ENCODE data around the gene NEURL2.

The NEURL2 gene

DNA sequence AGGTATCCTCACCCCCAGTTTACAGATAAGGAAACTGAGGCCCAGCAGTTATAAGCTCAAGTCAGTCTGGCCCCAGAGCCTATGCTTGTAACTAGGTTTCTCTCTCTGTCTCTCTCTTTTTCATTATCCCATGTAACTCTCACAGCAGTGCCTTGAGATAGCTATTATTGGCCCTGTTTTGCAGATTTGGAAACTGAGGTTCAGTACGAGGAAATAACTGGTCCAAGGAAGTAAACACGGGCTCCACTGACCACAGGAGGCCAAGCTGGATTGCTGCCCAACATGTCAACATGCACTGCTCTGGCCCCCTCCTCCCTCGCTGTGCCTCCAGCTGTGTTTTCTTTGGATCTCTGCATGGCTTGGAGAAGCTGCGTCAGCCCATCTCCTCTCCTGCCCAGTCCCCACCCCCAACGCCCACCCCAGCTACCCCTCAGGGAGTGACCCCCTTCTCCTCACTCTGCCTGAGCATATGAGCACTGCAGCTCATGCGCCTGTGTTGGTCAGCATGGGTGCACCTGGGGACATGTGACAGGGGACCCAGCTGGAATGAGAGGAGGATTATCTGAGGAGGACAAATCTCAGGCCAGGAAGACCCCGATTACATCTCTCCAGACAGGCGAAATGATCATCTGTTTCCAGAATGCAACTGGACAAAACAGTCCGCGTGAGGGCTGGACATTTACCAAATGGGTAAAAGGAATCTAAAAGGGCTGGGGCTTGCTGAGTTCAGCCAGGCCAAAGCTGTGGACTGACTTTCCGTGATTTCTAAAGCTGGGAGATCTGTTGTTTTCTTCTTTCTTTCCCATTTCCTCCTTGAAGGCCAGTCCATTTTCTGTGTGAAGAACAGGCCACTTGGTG, 28.8 kb upstream of the NEURL2 start:
- TF ChIP-seq RARB (CRISPR knock-in tag; IDR thresholded peaks at IDR 0.05) (no peak), ARNTL (CRISPR knock-in tag; IDR thresholded peaks at IDR 0.05; ENCODE audit: borderline replicate concordance, low read depth) (no peak), CSDC2 (CRISPR knock-in tag; IDR thresholded peaks at IDR 0.05) (no peak), PPARA (CRISPR knock-in tag; IDR thresholded peaks at IDR 0.05; ENCODE audit: borderline replicate concordance) (no peak)
- TF ChIP-seq, protein P1, sequence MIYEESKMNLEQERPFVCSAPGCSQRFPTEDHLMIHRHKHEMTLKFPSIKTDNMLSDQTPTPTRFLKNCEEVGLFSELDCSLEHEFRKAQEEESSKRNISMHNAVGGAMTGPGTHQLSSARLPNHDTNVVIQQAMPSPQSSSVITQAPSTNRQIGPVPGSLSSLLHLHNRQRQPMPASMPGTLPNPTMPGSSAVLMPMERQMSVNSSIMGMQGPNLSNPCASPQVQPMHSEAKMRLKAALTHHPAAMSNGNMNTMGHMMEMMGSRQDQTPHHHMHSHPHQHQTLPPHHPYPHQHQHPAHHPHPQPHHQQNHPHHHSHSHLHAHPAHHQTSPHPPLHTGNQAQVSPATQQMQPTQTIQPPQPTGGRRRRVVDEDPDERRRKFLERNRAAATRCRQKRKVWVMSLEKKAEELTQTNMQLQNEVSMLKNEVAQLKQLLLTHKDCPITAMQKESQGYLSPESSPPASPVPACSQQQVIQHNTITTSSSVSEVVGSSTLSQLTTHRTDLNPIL (CRISPR knock-in tag; IDR thresholded peaks at IDR 0.05; ENCODE audit: low read depth) = no peak
- ATAC-seq = peak; percentile 41

DNA sequence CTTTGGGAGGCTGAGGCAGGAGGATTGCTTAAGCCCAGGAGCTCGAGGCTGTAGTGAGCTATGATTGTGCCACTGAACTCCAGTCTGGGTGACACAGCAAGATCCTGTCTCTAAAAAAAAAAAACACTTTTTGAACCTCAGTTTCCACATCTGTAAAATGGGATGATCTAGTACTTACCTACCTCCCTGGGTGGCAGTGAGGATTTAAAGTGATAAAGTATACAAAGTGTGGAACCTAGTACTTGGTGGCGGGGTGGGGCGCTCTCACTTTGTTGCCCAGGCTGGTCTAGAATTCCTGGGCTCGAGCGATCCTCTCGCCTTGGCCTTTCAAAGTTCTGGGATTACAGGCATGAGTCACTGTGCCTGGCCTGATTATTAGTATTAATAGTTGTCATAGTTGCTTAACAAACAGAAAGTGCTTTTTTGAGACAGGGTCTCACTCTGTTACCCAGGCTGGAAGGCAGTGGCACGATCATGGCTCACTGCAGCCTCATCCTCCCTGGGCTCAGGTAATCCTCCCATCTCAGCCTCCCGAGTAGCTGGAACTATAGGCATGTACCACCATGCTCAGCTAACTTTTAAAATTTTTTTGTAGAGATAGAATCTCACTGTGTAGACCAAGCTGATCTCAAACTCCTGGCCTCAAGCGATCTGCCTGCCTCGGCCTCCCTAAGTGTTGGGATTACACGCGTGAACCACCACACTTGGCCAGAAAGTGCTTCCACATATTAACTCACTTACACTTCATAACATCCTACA, 27.9 kb upstream of the NEURL2 start:
- no peak for ATAC-seq
- TF ChIP-seq ZC3H10 (CRISPR knock-in tag; IDR thresholded peaks at IDR 0.05) = no peak
- TF ChIP-seq, protein P2, sequence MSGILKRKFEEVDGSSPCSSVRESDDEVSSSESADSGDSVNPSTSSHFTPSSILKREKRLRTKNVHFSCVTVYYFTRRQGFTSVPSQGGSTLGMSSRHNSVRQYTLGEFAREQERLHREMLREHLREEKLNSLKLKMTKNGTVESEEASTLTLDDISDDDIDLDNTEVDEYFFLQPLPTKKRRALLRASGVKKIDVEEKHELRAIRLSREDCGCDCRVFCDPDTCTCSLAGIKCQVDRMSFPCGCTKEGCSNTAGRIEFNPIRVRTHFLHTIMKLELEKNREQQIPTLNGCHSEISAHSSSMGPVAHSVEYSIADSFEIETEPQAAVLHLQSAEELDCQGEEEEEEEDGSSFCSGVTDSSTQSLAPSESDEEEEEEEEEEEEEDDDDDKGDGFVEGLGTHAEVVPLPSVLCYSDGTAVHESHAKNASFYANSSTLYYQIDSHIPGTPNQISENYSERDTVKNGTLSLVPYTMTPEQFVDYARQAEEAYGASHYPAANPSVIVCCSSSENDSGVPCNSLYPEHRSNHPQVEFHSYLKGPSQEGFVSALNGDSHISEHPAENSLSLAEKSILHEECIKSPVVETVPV (CRISPR knock-in tag; IDR thresholded peaks at IDR 0.05) = no peak
- TF ChIP-seq, protein P1 (CRISPR knock-in tag; IDR thresholded peaks at IDR 0.05; ENCODE audit: low read depth) = no peak
- TF ChIP-seq ZNF565 (CRISPR knock-in tag; conservative IDR thresholded peaks at IDR 0.05; ENCODE audit: low read depth) = no peak
- no peak for TF ChIP-seq SNAI2 (CRISPR knock-in tag; IDR thresholded peaks at IDR 0.05)
- no peak for TF ChIP-seq GLIS3 (CRISPR knock-in tag; IDR thresholded peaks at IDR 0.05)
- no peak for TF ChIP-seq ISL1 (CRISPR knock-in tag; IDR thresholded peaks at IDR 0.05)
- no peak for TF ChIP-seq ZNF8 (CRISPR knock-in tag; IDR thresholded peaks at IDR 0.05)
- no peak for TF ChIP-seq ZFP3 (CRISPR knock-in tag; IDR thresholded peaks at IDR 0.05)
- TF ChIP-seq RARB (CRISPR knock-in tag; IDR thresholded peaks at IDR 0.05) = no peak
- TF ChIP-seq, protein P3, sequence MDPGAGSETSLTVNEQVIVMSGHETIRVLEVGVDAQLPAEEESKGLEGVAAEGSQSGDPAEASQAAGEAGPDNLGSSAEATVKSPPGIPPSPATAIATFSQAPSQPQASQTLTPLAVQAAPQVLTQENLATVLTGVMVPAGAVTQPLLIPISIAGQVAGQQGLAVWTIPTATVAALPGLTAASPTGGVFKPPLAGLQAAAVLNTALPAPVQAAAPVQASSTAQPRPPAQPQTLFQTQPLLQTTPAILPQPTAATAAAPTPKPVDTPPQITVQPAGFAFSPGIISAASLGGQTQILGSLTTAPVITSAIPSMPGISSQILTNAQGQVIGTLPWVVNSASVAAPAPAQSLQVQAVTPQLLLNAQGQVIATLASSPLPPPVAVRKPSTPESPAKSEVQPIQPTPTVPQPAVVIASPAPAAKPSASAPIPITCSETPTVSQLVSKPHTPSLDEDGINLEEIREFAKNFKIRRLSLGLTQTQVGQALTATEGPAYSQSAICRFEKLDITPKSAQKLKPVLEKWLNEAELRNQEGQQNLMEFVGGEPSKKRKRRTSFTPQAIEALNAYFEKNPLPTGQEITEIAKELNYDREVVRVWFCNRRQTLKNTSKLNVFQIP (CRISPR knock-in tag; IDR thresholded peaks at IDR 0.05; ENCODE audit: borderline replicate concordance, low read depth) = no peak

DNA sequence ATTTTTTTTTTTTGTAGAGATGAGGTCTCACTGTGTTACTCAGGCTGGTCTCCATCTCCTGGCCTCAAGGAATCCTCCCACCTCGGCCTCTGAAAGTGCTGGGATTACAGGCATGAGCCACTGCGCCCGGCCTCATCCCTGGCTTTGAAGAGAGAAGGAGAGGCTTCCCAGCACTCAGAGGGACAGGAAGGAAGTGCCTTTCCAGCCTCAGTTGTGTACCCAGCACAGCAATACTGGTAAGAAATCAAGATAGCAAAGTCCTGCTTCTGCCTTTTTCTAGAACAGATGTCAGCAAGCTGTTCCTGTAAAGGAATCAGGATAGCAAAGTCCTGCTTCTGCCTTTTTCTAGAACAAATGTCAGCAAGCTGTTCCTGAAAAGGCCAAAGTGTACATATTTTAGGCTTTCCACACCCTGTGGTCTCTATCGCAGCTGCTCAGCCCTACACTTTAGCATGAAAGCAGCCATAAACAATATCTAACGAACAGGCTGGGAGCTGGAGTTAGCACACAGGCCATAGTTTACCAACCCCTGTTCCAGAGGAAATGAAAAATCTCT, 27.3 kb upstream of the NEURL2 start:
- ATAC-seq = no peak
- TF ChIP-seq TOX (CRISPR knock-in tag; IDR thresholded peaks at IDR 0.05; ENCODE audit: borderline replicate concordance) = no peak
- TF ChIP-seq ZNF70 (CRISPR knock-in tag; IDR thresholded peaks at IDR 0.05) = no peak
- TF ChIP-seq, protein P2 (CRISPR knock-in tag; IDR thresholded peaks at IDR 0.05) = no peak
- TF ChIP-seq, protein P4, sequence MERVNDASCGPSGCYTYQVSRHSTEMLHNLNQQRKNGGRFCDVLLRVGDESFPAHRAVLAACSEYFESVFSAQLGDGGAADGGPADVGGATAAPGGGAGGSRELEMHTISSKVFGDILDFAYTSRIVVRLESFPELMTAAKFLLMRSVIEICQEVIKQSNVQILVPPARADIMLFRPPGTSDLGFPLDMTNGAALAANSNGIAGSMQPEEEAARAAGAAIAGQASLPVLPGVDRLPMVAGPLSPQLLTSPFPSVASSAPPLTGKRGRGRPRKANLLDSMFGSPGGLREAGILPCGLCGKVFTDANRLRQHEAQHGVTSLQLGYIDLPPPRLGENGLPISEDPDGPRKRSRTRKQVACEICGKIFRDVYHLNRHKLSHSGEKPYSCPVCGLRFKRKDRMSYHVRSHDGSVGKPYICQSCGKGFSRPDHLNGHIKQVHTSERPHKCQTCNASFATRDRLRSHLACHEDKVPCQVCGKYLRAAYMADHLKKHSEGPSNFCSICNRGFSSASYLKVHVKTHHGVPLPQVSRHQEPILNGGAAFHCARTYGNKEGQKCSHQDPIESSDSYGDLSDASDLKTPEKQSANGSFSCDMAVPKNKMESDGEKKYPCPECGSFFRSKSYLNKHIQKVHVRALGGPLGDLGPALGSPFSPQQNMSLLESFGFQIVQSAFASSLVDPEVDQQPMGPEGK (CRISPR knock-in tag; IDR thresholded peaks at IDR 0.05; ENCODE audit: borderline replicate concordance) = no peak
- no peak for TF ChIP-seq GLIS3 (CRISPR knock-in tag; IDR thresholded peaks at IDR 0.05)
- TF ChIP-seq, protein P3 (CRISPR knock-in tag; IDR thresholded peaks at IDR 0.05; ENCODE audit: borderline replicate concordance, low read depth) = no peak
- TF ChIP-seq ARNTL (CRISPR knock-in tag; IDR thresholded peaks at IDR 0.05; ENCODE audit: borderline replicate concordance, low read depth) = no peak
- TF ChIP-seq ZFP3 (CRISPR knock-in tag; IDR thresholded peaks at IDR 0.05) = no peak
- TF ChIP-seq, protein P1 (CRISPR knock-in tag; IDR thresholded peaks at IDR 0.05; ENCODE audit: low read depth) = no peak
- TF ChIP-seq CSDC2 (CRISPR knock-in tag; IDR thresholded peaks at IDR 0.05) = no peak
- no peak for TF ChIP-seq ZNF565 (CRISPR knock-in tag; conservative IDR thresholded peaks at IDR 0.05; ENCODE audit: low read depth)
- TF ChIP-seq BACH2 (CRISPR knock-in tag; IDR thresholded peaks at IDR 0.05; ENCODE audit: borderline replicate concordance) = no peak
- TF ChIP-seq SNAI2 (CRISPR knock-in tag; IDR thresholded peaks at IDR 0.05) = no peak
- no peak for TF ChIP-seq TCF4 (CRISPR knock-in tag; IDR thresholded peaks at IDR 0.05; ENCODE audit: borderline replicate concordance)
- no peak for TF ChIP-seq ZNF8 (CRISPR knock-in tag; IDR thresholded peaks at IDR 0.05)

Measured in SK-N-SH treated with all-trans-retinoic acid at 6 μM for 48 hours (cell line).